ENCODE results near the gene MEMO1. TPM values are rescaled to one million over a fixed set of nuclear protein-coding genes. Genes with fewer than 3 reads are reported as not detected.

MEMO1 gene
- total and polyA plus RNA-seq, 9 of the 15 experiments (the other 6 are each of a cell fraction or from before 2014, with no cell fraction given): 22.1 to 87.7 (median 61.2) TPM

- no TSS peak for BruUV-seq (replicated peaks)
- H3K9me3 ChIP-seq (replicated peaks; ENCODE audit: control insufficient read depth, insufficient read depth, low read depth, low read length): no peaks in the 10 kb centered on the region
- no peak overlapping the region for H2AFZ ChIP-seq (ENCODE audit: low read depth, low read length)
- peaks cover 5% of the 10 kb centered on the region; the same call in 1 of the 3 replicates for H3K36me3 ChIP-seq (ENCODE audit: control insufficient read depth, insufficient read depth, low read length)
- no peaks in the 10 kb centered on the region for H3K4me1 ChIP-seq (replicated peaks in 1 of 2; ENCODE audit: control insufficient read depth in 2 of 2, insufficient read depth in 2 of 2, low read length in 2 of 2)
- POLR2A ChIA-PET: interaction anchor here (0.9 kb wide), 1 partner anchor 14 kb away, joined by 3 read pairs; no protein-coding TSS in a partner anchor
- 85% methylated on average over 2 of the region's 2 CpGs for WGBS (ENCODE audit: insufficient coverage, low coverage, missing lambda C conversion rate)
- H3K4me3 ChIP-seq: no peak overlapping the region
- TF ChIP-seq ELF4 (CRISPR knock-in tag; IDR thresholded peaks at IDR 0.05) (no peak), HDAC6 (IDR thresholded peaks at IDR 0.05; ENCODE audit: low read depth, low read length) (no peak), PTBP1 (IDR thresholded peaks at IDR 0.05; ENCODE audit: low read depth, low read length) (no peak), ZNF785 (CRISPR knock-in tag; IDR thresholded peaks at IDR 0.05) (no peak), SNAPC5 (CRISPR knock-in tag; IDR thresholded peaks at IDR 0.05) (no peak), KLF16 (IDR thresholded peaks at IDR 0.05) (no peak), MEF2D (tag; conservative IDR thresholded peaks at IDR 0.05; ENCODE audit: low read depth) (no peak), JUN (IDR thresholded peaks at IDR 0.05; ENCODE audit: borderline replicate concordance, low read depth, low read length) (no peak), JUN (CRISPR knock-in tag; IDR thresholded peaks at IDR 0.05; ENCODE audit: borderline replicate concordance) (no peak), SOX6 (IDR thresholded peaks at IDR 0.05) (no peak), TCF7 (IDR thresholded peaks at IDR 0.05; ENCODE audit: borderline replicate concordance) (no peak), MED1 (CRISPR knock-in tag; IDR thresholded peaks at IDR 0.05; ENCODE audit: borderline replicate concordance) (no peak), TGIF2 (CRISPR knock-in tag; IDR thresholded peaks at IDR 0.05) (no peak), SMARCA5 (IDR thresholded peaks at IDR 0.05) (no peak), TEAD2 (tag; IDR thresholded peaks at IDR 0.05) (no peak), POU5F1 (IDR thresholded peaks at IDR 0.05; ENCODE audit: borderline replicate concordance, low read depth, low read length, partially characterized antibody) (no peak)
- H3K9ac ChIP-seq (ENCODE audit: insufficient read depth in 1 of 2, low read depth in 2 of 2, low read length in 2 of 2): no peak overlapping the region
- in situ Hi-C loops (cut with MboI): no loop called here
- DNase-seq (ENCODE audit: extremely low read depth in 1 of 4, low spot score in 3 of 4): no peak
- FAIRE-seq: no peak
- intact Hi-C loops (cut with micrococcal nuclease): no loop called here
- CTCF ChIA-PET (ENCODE audit: low intra/inter-chr PET ratio): no interaction called here
- no peak for ATAC-seq
- H3K27ac ChIP-seq (ENCODE audit: extremely low read depth, low read depth, low read length): no peak overlapping the region
- no peaks in the 10 kb centered on the region for H3K9me1 ChIP-seq (ENCODE audit: control insufficient read depth, insufficient read depth, low read length)
- no peaks in the 10 kb centered on the region for H4K20me1 ChIP-seq (replicated peaks; ENCODE audit: control insufficient read depth, insufficient read depth, low read length)
- H3K4me2 ChIP-seq (ENCODE audit: insufficient read depth, low read length): no peak overlapping the region
- H3K79me2 ChIP-seq (ENCODE audit: control insufficient read depth, insufficient read depth, low read length): no peaks in the 10 kb centered on the region
- H3K27me3 ChIP-seq (ENCODE audit: control insufficient read depth in 2 of 2, insufficient read depth in 2 of 2, low read length in 2 of 2): no peaks in the 10 kb centered on the region
Measured at GRCh38 chr2:31859959-31860358, 150.8 kb downstream of the MEMO1 start.
